Measurements from ENCODE around the gene ESRRA.
"Not testable (repeated sequence)": the region's sequence is repeated elsewhere in the genome, so short reads cannot be mapped to it uniquely, and the experiment has no call there.

ESRRA gene

GRCh38 chr11:64314146-64314804 lies 9.0 kb downstream of the ESRRA start:
- no peak for DNase-seq

- no peak for DNase-seq
Measured at GRCh38 chr11:64314805-64315561, 9.7 kb downstream of the ESRRA start.

- DNase-seq: not testable (repeated sequence)
Measured at GRCh38 chr11:64315667-64316526, 10.6 kb downstream of the ESRRA start.

GRCh38 chr11:64316672-64317324 lies 11.5 kb downstream of the ESRRA start:
- DNase-seq: peak; percentile 54

- DNase-seq: peak; percentile 99
Measured at GRCh38 chr11:64317325-64317960, 12.1 kb downstream of the ESRRA start, which contains the start of gene TRMT112. TRMT112 (minus strand) TSS chr11:64317559; CDS start chr11:64317526, 33 bp downstream.

GRCh38 chr11:64317961-64318765 lies 12.8 kb downstream of the ESRRA start, which contains the start of gene PRDX5:
PRDX5 (plus strand) TSS chr11:64318121; CDS start chr11:64318216, 95 bp downstream.
- peak; percentile 97 for DNase-seq

GRCh38 chr11:64318766-64319761 lies 13.7 kb downstream of the ESRRA start:
- DNase-seq: no peak

GRCh38 chr11:64320556-64320955 lies 15.2 kb downstream of the ESRRA start:
- DNase-seq: no peak

GRCh38 chr11:64321026-64321425 lies 15.7 kb downstream of the ESRRA start:
- no peak for DNase-seq

GRCh38 chr11:64321533-64321932 lies 16.2 kb downstream of the ESRRA start:
- no peak for DNase-seq

GRCh38 chr11:64322925-64323260 lies 17.6 kb downstream of the ESRRA start:
- no peak for DNase-seq

GRCh38 chr11:64323373-64323772 lies 18.0 kb downstream of the ESRRA start:
- DNase-seq: no peak

GRCh38 chr11:64323984-64324383 lies 18.7 kb downstream of the ESRRA start:
- DNase-seq: not testable (repeated sequence)

- DNase-seq: no peak
Measured at GRCh38 chr11:64324692-64325469, 19.6 kb downstream of the ESRRA start.

GRCh38 chr11:64327375-64327774 lies 22.1 kb downstream of the ESRRA start:
- no peak for DNase-seq

- DNase-seq: no peak
Measured at GRCh38 chr11:64327993-64328392, 22.7 kb downstream of the ESRRA start.

GRCh38 chr11:64330888-64331287 lies 25.6 kb downstream of the ESRRA start:
- no peak for DNase-seq

GRCh38 chr11:64331569-64332371 lies 26.4 kb downstream of the ESRRA start:
- DNase-seq: peak; percentile 48

Measured in central memory CD4-positive, alpha-beta T cell (primary cell).